ENCODE measurements around the gene HDGFL3.

The HDGFL3 gene

DNA sequence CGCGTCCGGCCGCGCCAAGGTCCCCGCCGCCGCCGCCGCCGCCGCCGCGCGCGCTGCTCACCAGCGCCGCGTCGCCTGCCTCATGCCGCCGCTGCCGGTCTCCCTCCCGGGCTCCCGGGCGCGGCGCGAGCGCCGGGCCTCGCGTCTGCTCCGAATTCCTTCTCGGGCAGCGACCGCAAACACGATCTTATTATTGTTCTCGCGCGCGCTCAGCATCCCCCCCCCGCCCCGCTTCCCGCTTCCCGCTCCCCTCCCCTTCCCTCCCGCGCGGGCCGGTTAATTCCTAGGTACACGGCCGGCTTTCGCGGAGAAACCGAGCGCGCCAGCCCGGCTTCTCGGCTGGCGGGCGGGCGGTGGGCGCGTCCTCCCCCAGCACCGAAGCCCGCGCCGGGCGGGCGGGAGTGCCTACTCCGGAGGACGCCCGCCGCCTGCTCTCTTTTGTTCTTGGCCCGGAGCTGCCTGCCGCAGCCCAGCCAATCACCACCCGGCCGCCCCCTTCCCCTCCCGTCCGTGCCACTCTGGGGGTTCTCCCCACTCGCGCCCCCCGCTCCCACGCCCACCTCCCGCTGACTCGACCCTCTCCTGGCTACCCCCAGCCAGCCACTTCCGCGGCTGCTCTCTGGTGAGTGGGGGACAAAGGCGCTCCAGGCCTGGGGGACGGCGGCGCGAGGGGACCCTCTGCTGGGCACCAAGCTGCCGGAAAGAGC is at the start of gene HDGFL3:
HDGFL3 (minus strand) TSS at position 164 of the 707 bp plus-strand sequence. CDS start 409 bp downstream, outside the sequence.
- H3K27ac ChIP-seq (ENCODE audit: low read depth, low read length), result no peak within 1 kb of the TSS

DNA sequence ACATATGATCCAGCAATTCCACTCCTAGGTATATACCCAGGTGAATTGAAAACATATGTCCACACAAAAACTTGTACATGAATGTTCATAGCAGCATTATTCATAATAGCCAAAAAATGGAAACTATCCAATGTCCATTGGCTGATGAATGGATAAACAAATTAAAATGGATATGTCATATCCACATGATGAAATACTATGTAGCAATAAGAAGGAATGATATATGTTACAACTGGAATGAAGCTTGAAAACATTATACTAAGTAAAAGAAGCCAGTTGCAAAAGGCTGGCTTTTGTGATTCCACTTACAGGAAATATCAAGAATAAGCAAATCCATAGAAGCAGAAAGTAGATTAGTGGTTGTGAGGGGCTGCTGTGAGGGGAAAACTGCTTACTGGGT is 43.2 kb upstream of the HDGFL3 start:
- no peak overlapping the region for H3K4me2 ChIP-seq (ENCODE audit: low read length)
- H3K36me3 ChIP-seq (ENCODE audit: control insufficient read depth, low read length), result no peaks in the 10 kb centered on the region
- H3K4me3 ChIP-seq (ENCODE audit: low read length), result no peak overlapping the region
- H3K27me3 ChIP-seq (ENCODE audit: control insufficient read depth, low read length), result 0 out of 2 replicates have a peak, but pooled peaks cover 3% of the 10 kb centered on the region
- no peak overlapping the region for H3K27ac ChIP-seq (ENCODE audit: low read depth, low read length)
- no peaks in the 10 kb centered on the region for H4K20me1 ChIP-seq (ENCODE audit: control insufficient read depth, insufficient read depth, low read depth, low read length)
- H3K9me2 ChIP-seq (replicated peaks; ENCODE audit: control insufficient read depth, low read length), result no peaks in the 10 kb centered on the region
- TF ChIP-seq EZH2phosphoT487 (IDR thresholded peaks at IDR 0.05; ENCODE audit: borderline replicate concordance, low read length), result no peak
- TF ChIP-seq, protein P1, sequence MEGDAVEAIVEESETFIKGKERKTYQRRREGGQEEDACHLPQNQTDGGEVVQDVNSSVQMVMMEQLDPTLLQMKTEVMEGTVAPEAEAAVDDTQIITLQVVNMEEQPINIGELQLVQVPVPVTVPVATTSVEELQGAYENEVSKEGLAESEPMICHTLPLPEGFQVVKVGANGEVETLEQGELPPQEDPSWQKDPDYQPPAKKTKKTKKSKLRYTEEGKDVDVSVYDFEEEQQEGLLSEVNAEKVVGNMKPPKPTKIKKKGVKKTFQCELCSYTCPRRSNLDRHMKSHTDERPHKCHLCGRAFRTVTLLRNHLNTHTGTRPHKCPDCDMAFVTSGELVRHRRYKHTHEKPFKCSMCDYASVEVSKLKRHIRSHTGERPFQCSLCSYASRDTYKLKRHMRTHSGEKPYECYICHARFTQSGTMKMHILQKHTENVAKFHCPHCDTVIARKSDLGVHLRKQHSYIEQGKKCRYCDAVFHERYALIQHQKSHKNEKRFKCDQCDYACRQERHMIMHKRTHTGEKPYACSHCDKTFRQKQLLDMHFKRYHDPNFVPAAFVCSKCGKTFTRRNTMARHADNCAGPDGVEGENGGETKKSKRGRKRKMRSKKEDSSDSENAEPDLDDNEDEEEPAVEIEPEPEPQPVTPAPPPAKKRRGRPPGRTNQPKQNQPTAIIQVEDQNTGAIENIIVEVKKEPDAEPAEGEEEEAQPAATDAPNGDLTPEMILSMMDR (IDR thresholded peaks at IDR 0.05; ENCODE audit: low read depth, low read length, poor library complexity, severe bottlenecking), result no peak
- H3K9me3 ChIP-seq (ENCODE audit: control insufficient read depth, insufficient read depth, low read length), result no peaks in the 10 kb centered on the region
- no peaks in the 10 kb centered on the region for H3K79me2 ChIP-seq (ENCODE audit: control insufficient read depth, low read length)
- no peaks in the 10 kb centered on the region for H3K4me1 ChIP-seq (ENCODE audit: control insufficient read depth, low read length)
- no peaks in the 10 kb centered on the region for H3F3A ChIP-seq (ENCODE audit: control insufficient read depth, insufficient read depth)

More for the DNA sequence above, at the start of gene HDGFL3:
- Histone ChIP-seq H3K9me2 (replicated peaks; ENCODE audit: control insufficient read depth, low read length) (no peaks in the 10 kb centered on the region), H3K4me1 (ENCODE audit: control insufficient read depth, low read length) (no peaks in the 10 kb centered on the region), H3K79me2 (ENCODE audit: control insufficient read depth, low read length) (no peaks in the 10 kb centered on the region), H3K4me3 (ENCODE audit: low read length) (no peak within 1 kb of the TSS), H3K36me3 (ENCODE audit: control insufficient read depth, low read length) (no peaks in the 10 kb centered on the region), H3K4me2 (ENCODE audit: low read length) (no peak within 1 kb of the TSS), H4K20me1 (ENCODE audit: control insufficient read depth, insufficient read depth, low read depth, low read length) (no peaks in the 10 kb centered on the region), H3F3A (ENCODE audit: control insufficient read depth, insufficient read depth) (no peaks in the 10 kb centered on the region), H3K9me3 (ENCODE audit: control insufficient read depth, insufficient read depth, low read length) (no peaks in the 10 kb centered on the region; the same call in 1 of the 2 replicates), H3K27me3 (ENCODE audit: control insufficient read depth, low read length) (peaks cover 10% of the 10 kb centered on the region; the same call in 1 of the 2 replicates)
- no peak for TF ChIP-seq EZH2phosphoT487 (IDR thresholded peaks at IDR 0.05; ENCODE audit: borderline replicate concordance, low read length)
- TF ChIP-seq, protein P1 (IDR thresholded peaks at IDR 0.05; ENCODE audit: low read depth, low read length, poor library complexity, severe bottlenecking), result no peak

DNA sequence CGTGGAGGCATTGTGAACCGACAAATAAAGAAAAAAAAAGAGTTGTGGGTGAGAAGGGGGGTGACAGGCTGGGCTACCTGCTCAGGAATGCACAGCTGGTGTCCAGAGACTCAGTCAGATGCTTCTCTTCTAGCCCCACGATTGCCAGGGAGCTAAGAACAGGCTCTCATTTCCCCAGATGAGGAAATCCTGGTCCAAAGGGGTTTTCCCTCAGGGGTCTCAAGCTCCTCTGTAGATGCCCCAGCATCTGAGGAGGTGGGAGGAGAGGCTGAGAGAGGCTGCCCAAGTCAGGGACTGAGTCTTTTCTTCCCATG is 41.4 kb upstream of the HDGFL3 start:
- Histone ChIP-seq H3K36me3 (ENCODE audit: control insufficient read depth, low read length) (no peaks in the 10 kb centered on the region), H3K27me3 (ENCODE audit: control insufficient read depth, low read length) (0 out of 2 replicates have a peak, but pooled peaks cover 3% of the 10 kb centered on the region), H3K4me2 (ENCODE audit: low read length) (no peak overlapping the region), H3K27ac (ENCODE audit: low read depth, low read length) (no peak overlapping the region), H3K9me3 (ENCODE audit: control insufficient read depth, insufficient read depth, low read length) (no peaks in the 10 kb centered on the region), H4K20me1 (ENCODE audit: control insufficient read depth, insufficient read depth, low read depth, low read length) (no peaks in the 10 kb centered on the region), H3K79me2 (ENCODE audit: control insufficient read depth, low read length) (no peaks in the 10 kb centered on the region), H3K4me3 (ENCODE audit: low read length) (no peak overlapping the region), H3F3A (ENCODE audit: control insufficient read depth, insufficient read depth) (no peaks in the 10 kb centered on the region), H3K9me2 (replicated peaks; ENCODE audit: control insufficient read depth, low read length) (no peaks in the 10 kb centered on the region), H3K4me1 (ENCODE audit: control insufficient read depth, low read length) (no peaks in the 10 kb centered on the region)
- TF ChIP-seq EZH2phosphoT487 (IDR thresholded peaks at IDR 0.05; ENCODE audit: borderline replicate concordance, low read length), result no peak
- TF ChIP-seq, protein P1 (IDR thresholded peaks at IDR 0.05; ENCODE audit: low read depth, low read length, poor library complexity, severe bottlenecking), result no peak

All from DOHH2 (cell line).